ENCODE results near the gene CASZ1.

Gene CASZ1

GRCh38 chr1:10796029-10796944 is at the start of gene CASZ1:
CASZ1 (minus strand) TSS chr1:10796646; CDS start chr1:10693889, 102,757 bp downstream.
- DNase-seq: no peak

- no peak for DNase-seq
These were observed 47.3 kb upstream of the CASZ1 start for GRCh38 chr1:10843697-10844096.

GRCh38 chr1:10841118-10841517 is 44.7 kb upstream of the CASZ1 start:
- no peak for DNase-seq

- DNase-seq: no peak
These were observed 42.8 kb upstream of the CASZ1 start for GRCh38 chr1:10839188-10839770.

GRCh38 chr1:10838541-10838940 is 42.1 kb upstream of the CASZ1 start:
- no peak for DNase-seq

GRCh38 chr1:10836726-10837125 is 40.3 kb upstream of the CASZ1 start:
- DNase-seq: no peak

GRCh38 chr1:10835822-10836421 is 39.5 kb upstream of the CASZ1 start:
- no peak for DNase-seq

GRCh38 chr1:10835421-10835820 is 39.0 kb upstream of the CASZ1 start:
- DNase-seq: no peak

GRCh38 chr1:10834770-10835412 is 38.4 kb upstream of the CASZ1 start:
- no peak for DNase-seq

- no peak for DNase-seq
These were observed 37.4 kb upstream of the CASZ1 start for GRCh38 chr1:10833630-10834557.

- DNase-seq: no peak
These were observed 36.3 kb upstream of the CASZ1 start for GRCh38 chr1:10832703-10833102.

GRCh38 chr1:10830961-10831668 is 34.7 kb upstream of the CASZ1 start:
- no peak for DNase-seq

GRCh38 chr1:10829965-10830515 is 33.6 kb upstream of the CASZ1 start:
- DNase-seq: no peak

- no peak for DNase-seq
These were observed 32.8 kb upstream of the CASZ1 start for GRCh38 chr1:10829067-10829818.

GRCh38 chr1:10827377-10828333 is 31.2 kb upstream of the CASZ1 start:
- no peak for DNase-seq

GRCh38 chr1:10825592-10825991 is 29.1 kb upstream of the CASZ1 start:
- no peak for DNase-seq

- no peak for DNase-seq
These were observed 28.5 kb upstream of the CASZ1 start for GRCh38 chr1:10824821-10825540.

- no peak for DNase-seq
These were observed 26.6 kb upstream of the CASZ1 start for GRCh38 chr1:10823000-10823401.

- DNase-seq: no peak
These were observed 24.9 kb upstream of the CASZ1 start for GRCh38 chr1:10821388-10821787.
